K562 (cell line): ENCODE results near the gene ZNF385C. TPM values are rescaled to one million over a fixed set of nuclear protein-coding genes. Genes with fewer than 3 reads are reported as not detected.

Source experiments
- DPF2 ChIP-seq: fragments of 450-650 bp; IDR thresholded peaks from 2 replicates; pipeline ENCODE4 v1.6.1; 2016
- ETV6 ChIP-seq, 3 experiments: fragments of 150-350 bp in 1 of 3; sonication (generic) in 1 of 3; formaldehyde crosslinking in 1 of 3; IDR thresholded peaks; 2 replicates each; pipeline versions ENCODE4 v1.6.1 to v1.8.0; 2014 to 2022; ENCODE audit warnings: borderline replicate concordance in 2 of 3, low read depth in 2 of 3, antibody characterized with exemption in 1 of 3, low read length in 1 of 3, mild to moderate bottlenecking in 1 of 3, missing genetic modification reagents in 1 of 3
- MECOM ChIP-seq: fragments of 250-450 bp; sonication (Bioruptor Pico); IDR thresholded peaks from 2 replicates; pipeline ENCODE4 v1.8.0; 2022; ENCODE audit warnings: inconsistent platforms
- MYC ChIP-seq, 2 experiments: fragments of 250-450 bp in 1 of 2; sonication (Bioruptor Pico) in 1 of 2; IDR thresholded peaks; 2 replicates each; pipeline versions ENCODE4 v1.5.1 to v1.6.1; 2012 to 2021; ENCODE audit warnings: low read depth in 2 of 2, borderline replicate concordance in 1 of 2, improper control_type of control experiment in 1 of 2, low read length in 1 of 2, mild to moderate bottlenecking in 1 of 2, moderate library complexity in 1 of 2
- NCOR1 ChIP-seq: fragments of 450-650 bp; IDR thresholded peaks from 2 replicates; pipeline ENCODE4 v1.6.1; 2016; ENCODE audit warnings: mild to moderate bottlenecking, moderate library complexity
- SIN3A ChIP-seq, 2 experiments: fragments of 150-350 bp in 1 of 2; IDR thresholded peaks; 2 replicates each; pipeline ENCODE4 v1.6.1; 2011 to 2016; ENCODE audit warnings: borderline replicate concordance in 2 of 2, low read depth in 2 of 2, low read length in 2 of 2, mild to moderate bottlenecking in 2 of 2, moderate library complexity in 2 of 2; ENCODE audit not compliant: control insufficient read depth in 1 of 2
- SUPT5H ChIP-seq: fragments of 450-650 bp; IDR thresholded peaks from 2 replicates; pipeline ENCODE4 v1.6.1; 2016
- YY1 ChIP-seq, 3 experiments: IDR thresholded peaks; 2 replicates each; pipeline ENCODE4 v1.6.1; 2011; ENCODE audit warnings: low read length in 2 of 3, mild to moderate bottlenecking in 2 of 3, moderate library complexity in 2 of 3, borderline replicate concordance in 1 of 3, control low read depth in 1 of 3, low read depth in 1 of 3; ENCODE audit not compliant: insufficient read depth in 3 of 3, insufficient replicate concordance in 2 of 3, control insufficient read depth in 1 of 3, insufficient read length in 1 of 3; ENCODE audit errors: extremely low read depth in 1 of 3
- ZBTB7A ChIP-seq: IDR thresholded peaks from 2 replicates; pipeline ENCODE4 v1.6.1; 2011; ENCODE audit warnings: low read depth, mild to moderate bottlenecking, low read length, moderate library complexity, borderline replicate concordance; ENCODE audit not compliant: control insufficient read depth
- polyA plus RNA-seq, 8 experiments: library from polyadenylated mRNA; depleted of rRNA in 4 of 8; stranded (reverse) in 5 of 8; unstranded in 3 of 8; fragments of >200 nt; fragmentation: Nextera tagmentation in 2 of 8; fragmentation: Illumina TruSeq in 1 of 8; extraction: Ambion mirVana in 2 of 8; extraction: Trizol in 1 of 8; gene quantifications; 2 replicates each; pipeline versions ENCODE4 v1.2.1 to v1.2.3, GENCODE V29; 2011 to 2014; ENCODE audit warnings: inconsistent platforms in 1 of 8, missing spikeins in 1 of 8
- total RNA-seq, 7 experiments: library from RNA; depleted of rRNA in 6 of 7; stranded (reverse); fragments of >200 nt in 6 of 7; fragmentation: Illumina TruSeq in 2 of 7; extraction: Trizol in 2 of 7; gene quantifications; 2 replicates each; pipeline versions ENCODE4 v1.2.1 to v1.2.3, GENCODE V29; 2011 to 2021; ENCODE audit warnings: low replicate concordance in 1 of 7
- TF ChIP-seq, protein P1 (sequence below): fragments of 250-450 bp; sonication (Bioruptor Pico); IDR thresholded peaks from 2 replicates; pipeline ENCODE4 v1.4.0; 2020; ENCODE audit warnings: mild to moderate bottlenecking
- TF ChIP-seq, protein P2 (sequence below): fragments of 450-650 bp; formaldehyde crosslinking; IDR thresholded peaks from 2 replicates; pipeline ENCODE4 v1.4.0; 2022; ENCODE audit warnings: mild to moderate bottlenecking, moderate library complexity

The ZNF385C gene
- total and polyA plus RNA-seq, 9 of the 15 experiments (the other 6 are each of a cell fraction or from before 2014, with no cell fraction given) = 0.03 to 0.35 (median 0.18) TPM; not detected in 1

DNA sequence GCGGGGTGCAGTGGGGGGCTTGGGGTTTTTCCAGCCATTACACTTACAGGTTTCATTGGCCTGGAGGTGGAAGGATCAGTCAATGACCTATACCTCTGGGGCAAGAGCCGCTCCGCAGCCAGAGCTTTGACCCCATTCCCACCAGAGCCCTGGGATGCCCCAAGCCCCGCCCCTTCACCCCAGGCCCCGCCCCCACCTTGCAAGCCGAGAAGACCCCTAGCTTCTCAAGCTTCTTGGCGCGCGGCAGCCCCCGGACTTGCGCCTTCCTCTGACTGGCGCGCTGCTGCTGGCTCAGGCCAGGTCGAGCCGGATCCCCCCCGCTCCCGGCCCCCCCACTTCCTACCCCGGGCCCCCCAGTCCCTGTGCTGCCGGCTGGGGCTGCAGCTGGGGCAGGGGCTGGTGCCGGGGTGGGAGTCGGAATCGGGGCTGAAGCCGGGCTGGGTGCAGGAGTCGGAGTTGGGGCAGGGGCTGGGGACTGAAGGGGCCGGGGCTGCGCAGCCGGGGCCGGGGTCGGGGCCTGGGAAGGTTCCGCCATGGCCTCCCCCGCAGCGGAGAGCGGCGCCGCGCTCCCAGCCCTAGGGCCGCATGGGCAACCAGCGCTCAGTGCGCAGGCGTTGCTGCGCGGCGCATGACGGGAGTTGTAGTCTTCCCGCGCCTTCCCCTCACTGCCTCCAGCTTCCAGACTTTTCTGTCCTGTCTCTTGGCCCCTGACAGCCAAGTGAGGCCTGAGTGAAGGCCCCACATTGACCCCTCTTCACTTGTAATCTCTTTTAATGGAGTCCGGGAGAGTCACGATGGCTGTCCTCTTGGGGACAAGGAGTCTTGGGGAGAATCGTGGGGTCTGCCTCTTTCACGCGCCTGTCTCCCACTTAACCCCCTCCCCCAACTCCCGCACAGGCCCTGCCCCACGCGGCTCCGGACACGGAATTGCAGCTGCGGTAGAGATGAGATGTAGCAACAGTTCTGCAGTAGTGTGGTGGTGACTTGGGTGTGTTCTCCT, 22.8 kb upstream of the ZNF385C start, which contains the start of gene KAT2A (continued):
- TF ChIP-seq, protein P1, sequence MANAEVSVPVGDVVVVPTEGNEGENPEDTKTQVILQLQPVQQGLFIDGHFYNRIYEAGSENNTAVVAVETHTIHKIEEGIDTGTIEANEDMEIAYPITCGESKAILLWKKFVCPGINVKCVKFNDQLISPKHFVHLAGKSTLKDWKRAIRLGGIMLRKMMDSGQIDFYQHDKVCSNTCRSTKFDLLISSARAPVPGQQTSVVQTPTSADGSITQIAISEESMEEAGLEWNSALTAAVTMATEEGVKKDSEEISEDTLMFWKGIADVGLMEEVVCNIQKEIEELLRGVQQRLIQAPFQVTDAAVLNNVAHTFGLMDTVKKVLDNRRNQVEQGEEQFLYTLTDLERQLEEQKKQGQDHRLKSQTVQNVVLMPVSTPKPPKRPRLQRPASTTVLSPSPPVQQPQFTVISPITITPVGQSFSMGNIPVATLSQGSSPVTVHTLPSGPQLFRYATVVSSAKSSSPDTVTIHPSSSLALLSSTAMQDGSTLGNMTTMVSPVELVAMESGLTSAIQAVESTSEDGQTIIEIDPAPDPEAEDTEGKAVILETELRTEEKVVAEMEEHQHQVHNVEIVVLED (CRISPR knock-in tag) = peak; percentile 61
- TF ChIP-seq YY1 (IDR thresholded peaks at IDR 0.05; ENCODE audit: borderline replicate concordance in 1 of 3, control insufficient read depth in 1 of 3, extremely low read depth in 1 of 3, insufficient read depth in 3 of 3, insufficient read length in 1 of 3, insufficient replicate concordance in 2 of 3, low read depth in 1 of 3, low read length in 2 of 3) = peak; percentile 43 to 85 (median 71)
- TF ChIP-seq MYC (IDR thresholded peaks at IDR 0.05; ENCODE audit: low read depth, low read length) = peak; percentile 98
- TF ChIP-seq MYC (CRISPR knock-in tag; IDR thresholded peaks at IDR 0.05; ENCODE audit: borderline replicate concordance, low read depth) = no peak
- peak; percentile 68 for TF ChIP-seq SUPT5H
- TF ChIP-seq SIN3A (IDR thresholded peaks at IDR 0.05; ENCODE audit: borderline replicate concordance in 2 of 2, control insufficient read depth in 1 of 2, low read depth in 2 of 2, low read length in 2 of 2) = peak in 1 of 2 experiments; percentile 91; a peak in 1 of 4 replicates
- no peak for TF ChIP-seq ETV6 (IDR thresholded peaks at IDR 0.05; ENCODE audit: borderline replicate concordance in 1 of 2, low read depth in 2 of 2, low read length in 1 of 2)
- no peak for TF ChIP-seq ETV6 (CRISPR knock-in tag; IDR thresholded peaks at IDR 0.05; ENCODE audit: borderline replicate concordance)
- TF ChIP-seq DPF2 = 0 out of 2 replicates have a peak, but pooled peaks have one; percentile 41
- TF ChIP-seq ZBTB7A = peak; percentile 32; the same call in 1 of the 2 replicates
- TF ChIP-seq, protein P2, sequence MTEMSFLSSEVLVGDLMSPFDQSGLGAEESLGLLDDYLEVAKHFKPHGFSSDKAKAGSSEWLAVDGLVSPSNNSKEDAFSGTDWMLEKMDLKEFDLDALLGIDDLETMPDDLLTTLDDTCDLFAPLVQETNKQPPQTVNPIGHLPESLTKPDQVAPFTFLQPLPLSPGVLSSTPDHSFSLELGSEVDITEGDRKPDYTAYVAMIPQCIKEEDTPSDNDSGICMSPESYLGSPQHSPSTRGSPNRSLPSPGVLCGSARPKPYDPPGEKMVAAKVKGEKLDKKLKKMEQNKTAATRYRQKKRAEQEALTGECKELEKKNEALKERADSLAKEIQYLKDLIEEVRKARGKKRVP (CRISPR knock-in tag) = no peak
- no peak for TF ChIP-seq MECOM (CRISPR knock-in tag)
- no peak for TF ChIP-seq NCOR1
